DND-41 (cell line): ENCODE data around the gene GTF2E1.

Source experiments
- ATAC-seq: fragments of 200-7000 bp; cut with Tn5 transposase; 3 replicates; pipeline ENCODE4 v1.9.1; 2021; ENCODE audit warnings: low read depth; ENCODE audit not compliant: insufficient read depth
- DNase-seq: peaks from one replicate; pipeline ENCODE4 v3.0.0-alpha.2; 2020
- H2AFZ ChIP-seq: 2 replicates; pipeline ENCODE4 v1.6.0; 2012; ENCODE audit warnings: low read depth, low read length
- H3K27ac ChIP-seq: 2 replicates; pipeline ENCODE4 v1.5.1; 2012; ENCODE audit warnings: low read length, inconsistent platforms
- H3K27me3 ChIP-seq: fragments of 200-600 bp; sonication (generic); 2 replicates; pipeline ENCODE4 v1.6.0; 2012; ENCODE audit warnings: low read length, mild to moderate bottlenecking, inconsistent platforms; ENCODE audit not compliant: insufficient read depth, poor library complexity
- H3K36me3 ChIP-seq: 2 replicates; pipeline ENCODE4 v1.5.1; 2012; ENCODE audit warnings: low read length, inconsistent platforms; ENCODE audit not compliant: insufficient read depth
- H3K4me1 ChIP-seq: 2 replicates; pipeline ENCODE4 v1.5.1; 2012; ENCODE audit warnings: mild to moderate bottlenecking, low read length; ENCODE audit not compliant: insufficient read depth
- H3K4me2 ChIP-seq: 2 replicates; pipeline ENCODE4 v1.6.0; 2012; ENCODE audit warnings: mild to moderate bottlenecking, moderate library complexity, low read length, inconsistent platforms; ENCODE audit not compliant: insufficient read depth
- H3K4me3 ChIP-seq, 2 experiments: fragments of 200-600 bp in 1 of 2; shearing (Covaris generic) in 1 of 2; 2 replicates each; pipeline ENCODE4 v1.5.1; 2012 to 2016; ENCODE audit warnings: inconsistent platforms in 2 of 2, low read length in 2 of 2, mild to moderate bottlenecking in 2 of 2, low read depth in 1 of 2, moderate library complexity in 1 of 2
- H3K79me2 ChIP-seq: 2 replicates; pipeline ENCODE4 v1.6.0; 2012; ENCODE audit warnings: low read length, inconsistent platforms; ENCODE audit not compliant: insufficient read depth
- H3K9ac ChIP-seq: 2 replicates; pipeline ENCODE4 v1.6.0; 2012; ENCODE audit warnings: low read depth, mild to moderate bottlenecking, inconsistent platforms, low read length, moderate library complexity
- H3K9me3 ChIP-seq: 2 replicates; pipeline ENCODE4 v1.5.1; 2012; ENCODE audit warnings: low read length, moderate library complexity, mild to moderate bottlenecking, inconsistent platforms; ENCODE audit not compliant: insufficient read depth, severe bottlenecking
- H4K20me1 ChIP-seq: 2 replicates; pipeline ENCODE4 v1.6.0; 2012; ENCODE audit warnings: low read length; ENCODE audit not compliant: insufficient read depth
- EZH2 ChIP-seq: IDR thresholded peaks from 3 replicates; pipeline ENCODE4 v1.6.1; 2012; ENCODE audit warnings: borderline replicate concordance, low read depth, mild to moderate bottlenecking, moderate library complexity, low read length, inconsistent platforms; ENCODE audit not compliant: severe bottlenecking
- TF ChIP-seq, protein P1 (sequence below): IDR thresholded peaks from 2 replicates; pipeline ENCODE4 v1.5.1; 2012; ENCODE audit warnings: borderline replicate concordance, low read length, moderate library complexity, mild to moderate bottlenecking; ENCODE audit not compliant: poor library complexity, severe bottlenecking; ENCODE audit errors: extremely low read depth

Gene GTF2E1

DNA sequence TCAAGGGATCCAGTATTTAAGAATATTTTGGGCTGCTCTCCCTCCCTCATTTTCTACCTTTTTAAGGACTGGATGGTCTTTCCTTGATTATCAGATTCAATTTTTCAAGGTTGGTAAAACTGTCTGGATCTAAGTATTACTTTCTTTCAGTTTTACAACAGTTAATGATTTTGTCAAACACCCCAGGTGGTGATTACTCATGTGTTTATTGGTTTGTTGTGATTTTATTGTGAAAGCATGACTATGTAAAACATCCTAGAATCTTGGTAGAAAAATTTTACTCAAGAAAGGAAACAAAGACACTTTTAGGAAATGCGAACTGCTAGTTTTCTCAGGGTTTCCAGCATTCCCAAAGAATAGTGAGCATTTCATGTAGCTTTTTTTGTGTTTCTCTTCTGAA is 7.3 kb downstream of the GTF2E1 start:
- Histone ChIP-seq H3K9ac (no peak overlapping the region), H3K4me2 (no peak overlapping the region), H2AFZ (no peak overlapping the region), H3K79me2 (peaks cover 63% of the 10 kb centered on the region), H3K9me3 (no peaks in the 10 kb centered on the region), H3K27me3 (no peaks in the 10 kb centered on the region), H4K20me1 (peaks cover 3% of the 10 kb centered on the region; the same call in 1 of the 2 replicates), H3K36me3 (peaks cover 34% of the 10 kb centered on the region), H3K4me3 (no peak overlapping the region), H3K4me1 (no peaks in the 10 kb centered on the region), H3K27ac (no peak overlapping the region)
- no peak for DNase-seq
- TF ChIP-seq EZH2: no peak
- TF ChIP-seq, protein P1, sequence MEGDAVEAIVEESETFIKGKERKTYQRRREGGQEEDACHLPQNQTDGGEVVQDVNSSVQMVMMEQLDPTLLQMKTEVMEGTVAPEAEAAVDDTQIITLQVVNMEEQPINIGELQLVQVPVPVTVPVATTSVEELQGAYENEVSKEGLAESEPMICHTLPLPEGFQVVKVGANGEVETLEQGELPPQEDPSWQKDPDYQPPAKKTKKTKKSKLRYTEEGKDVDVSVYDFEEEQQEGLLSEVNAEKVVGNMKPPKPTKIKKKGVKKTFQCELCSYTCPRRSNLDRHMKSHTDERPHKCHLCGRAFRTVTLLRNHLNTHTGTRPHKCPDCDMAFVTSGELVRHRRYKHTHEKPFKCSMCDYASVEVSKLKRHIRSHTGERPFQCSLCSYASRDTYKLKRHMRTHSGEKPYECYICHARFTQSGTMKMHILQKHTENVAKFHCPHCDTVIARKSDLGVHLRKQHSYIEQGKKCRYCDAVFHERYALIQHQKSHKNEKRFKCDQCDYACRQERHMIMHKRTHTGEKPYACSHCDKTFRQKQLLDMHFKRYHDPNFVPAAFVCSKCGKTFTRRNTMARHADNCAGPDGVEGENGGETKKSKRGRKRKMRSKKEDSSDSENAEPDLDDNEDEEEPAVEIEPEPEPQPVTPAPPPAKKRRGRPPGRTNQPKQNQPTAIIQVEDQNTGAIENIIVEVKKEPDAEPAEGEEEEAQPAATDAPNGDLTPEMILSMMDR: no peak
- ATAC-seq: no peak

DNA sequence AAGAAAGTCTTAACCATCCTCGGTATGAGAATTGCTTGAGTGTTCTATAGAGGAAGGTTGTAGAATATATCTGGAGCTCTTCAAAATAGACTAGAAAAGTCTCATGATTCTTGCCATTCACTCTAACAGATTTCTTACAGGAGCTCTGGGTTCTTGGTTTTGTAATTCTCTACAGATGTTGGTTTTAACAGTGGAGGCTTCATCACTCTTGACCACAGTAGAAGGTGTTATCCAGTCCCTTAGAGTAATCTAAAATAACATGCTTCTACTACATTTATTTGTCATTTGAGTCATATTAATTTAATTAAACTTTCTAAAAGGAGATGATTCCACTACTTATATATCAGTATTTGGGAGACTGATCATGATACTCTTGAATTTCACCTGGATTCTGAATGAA is 9.7 kb downstream of the GTF2E1 start:
- DNase-seq: no peak
- Histone ChIP-seq H3K79me2 (peaks cover 55% of the 10 kb centered on the region), H2AFZ (no peak overlapping the region), H3K4me1 (no peaks in the 10 kb centered on the region), H3K27ac (no peak overlapping the region), H4K20me1 (peaks cover 3% of the 10 kb centered on the region; the same call in 1 of the 2 replicates), H3K27me3 (no peaks in the 10 kb centered on the region), H3K4me2 (no peak overlapping the region), H3K36me3 (peaks cover 45% of the 10 kb centered on the region), H3K9ac (no peak overlapping the region), H3K9me3 (no peaks in the 10 kb centered on the region), H3K4me3 (no peak overlapping the region)
- no peak for ATAC-seq
- TF ChIP-seq EZH2: no peak
- TF ChIP-seq, protein P1: no peak

DNA sequence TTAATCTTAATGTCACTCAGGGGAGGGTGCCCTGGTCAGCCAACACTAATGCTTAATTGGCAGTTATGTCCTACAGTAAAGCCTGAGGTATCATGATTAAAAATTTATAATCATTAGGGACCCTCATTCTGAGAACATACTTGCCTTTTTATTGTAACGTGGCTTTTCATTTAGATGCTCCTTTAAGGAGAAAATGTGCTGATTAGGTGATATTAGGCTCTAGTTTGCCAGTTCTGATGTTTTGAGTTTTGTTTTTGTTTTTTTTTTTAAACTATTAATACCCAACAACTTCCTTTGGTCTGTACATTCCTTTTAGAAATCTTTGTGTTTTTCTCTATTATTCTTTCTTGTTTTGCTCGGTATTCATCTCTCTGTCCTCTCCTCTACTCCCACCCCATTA is 10.3 kb downstream of the GTF2E1 start:
- Histone ChIP-seq H2AFZ (no peak overlapping the region), H3K4me2 (no peak overlapping the region), H3K27me3 (no peaks in the 10 kb centered on the region), H3K9ac (no peak overlapping the region), H3K79me2 (peaks cover 56% of the 10 kb centered on the region), H3K36me3 (peaks cover 45% of the 10 kb centered on the region), H3K4me3 (no peak overlapping the region), H3K4me1 (no peaks in the 10 kb centered on the region), H3K9me3 (no peaks in the 10 kb centered on the region), H3K27ac (no peak overlapping the region), H4K20me1 (peaks cover 3% of the 10 kb centered on the region; the same call in 1 of the 2 replicates)
- no peak for ATAC-seq
- DNase-seq: no peak
- TF ChIP-seq EZH2: no peak
- TF ChIP-seq, protein P1: no peak

DNA sequence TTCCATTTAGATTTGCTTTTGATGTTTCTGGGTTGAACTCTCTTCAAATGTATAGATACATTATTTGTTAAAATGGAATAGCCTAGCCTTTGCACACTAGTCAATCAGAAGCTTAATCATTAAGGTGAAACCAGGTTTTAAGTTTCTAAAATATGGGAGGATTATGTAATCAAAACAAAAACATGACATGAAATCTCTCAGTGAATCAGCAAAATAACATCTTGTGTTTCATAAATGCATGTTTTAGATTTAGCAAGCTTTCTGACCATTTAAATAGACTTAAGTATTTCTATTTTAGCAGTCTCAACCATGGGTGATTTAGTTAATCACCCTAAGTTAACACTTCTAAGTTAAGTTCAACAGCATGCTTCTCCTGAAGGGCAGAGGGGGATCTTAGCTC is 11.3 kb downstream of the GTF2E1 start:
- Histone ChIP-seq H4K20me1 (peaks cover 3% of the 10 kb centered on the region; the same call in 1 of the 2 replicates), H2AFZ (no peak overlapping the region), H3K27ac (no peak overlapping the region), H3K9me3 (no peaks in the 10 kb centered on the region), H3K4me1 (no peaks in the 10 kb centered on the region), H3K79me2 (peaks cover 59% of the 10 kb centered on the region), H3K36me3 (peaks cover 45% of the 10 kb centered on the region), H3K9ac (no peak overlapping the region), H3K27me3 (no peaks in the 10 kb centered on the region), H3K4me3 (no peak overlapping the region), H3K4me2 (no peak overlapping the region)
- no peak for DNase-seq
- TF ChIP-seq EZH2: no peak
- TF ChIP-seq, protein P1: no peak
- ATAC-seq: no peak
